DMS 273 (cell line): ENCODE results near the gene LNX2.

Source experiments
- DNase-seq: peaks from one replicate; lab custom pipeline; 2025; ENCODE audit not compliant: unreplicated experiment; lab: John Stamatoyannopoulos, UW

LNX2 gene

DNA sequence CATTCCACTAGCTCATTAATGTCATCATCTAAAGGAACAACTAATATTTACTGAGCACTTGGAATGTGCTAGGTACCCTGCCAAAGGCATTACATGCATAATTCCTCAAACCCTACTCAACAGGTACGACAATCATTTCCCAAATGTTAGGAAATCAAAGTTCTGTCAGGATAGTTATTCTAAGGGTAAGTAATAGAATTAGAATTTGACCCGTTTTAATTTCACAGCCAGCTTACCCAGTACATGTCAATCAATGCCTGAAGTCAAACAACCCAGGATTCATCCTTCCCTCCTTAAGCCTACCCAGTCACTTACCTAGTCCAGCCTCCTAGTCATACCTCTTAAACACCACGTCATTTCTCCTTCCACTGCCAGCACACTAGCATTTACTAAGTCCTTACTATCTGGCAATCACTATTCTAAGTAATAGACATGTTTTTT lies 2.4 kb downstream of the LNX2 start:
- DNase-seq: no peak

GRCh38 chr13:27613628-27614027 lies 6.7 kb downstream of the LNX2 start:
- no peak for DNase-seq

DNA sequence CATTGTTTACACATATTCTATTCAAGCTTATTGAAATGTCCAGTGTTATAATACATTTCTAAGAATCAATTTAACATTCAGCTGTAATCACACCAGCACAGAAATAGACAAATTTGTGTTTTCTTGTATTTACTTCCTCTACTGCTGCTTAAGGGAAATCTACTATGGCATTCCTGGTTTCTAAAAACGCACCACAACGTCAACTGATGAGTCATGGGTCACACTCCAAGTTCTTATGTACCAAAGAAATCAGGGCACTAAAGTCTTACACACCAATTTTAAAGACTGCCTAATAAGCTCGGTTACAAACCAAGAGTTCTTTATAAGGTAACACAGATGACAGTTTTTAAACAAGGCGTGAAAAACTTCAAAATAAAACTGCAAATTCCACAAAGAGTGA lies 13.2 kb downstream of the LNX2 start:
- no peak for DNase-seq

DNA sequence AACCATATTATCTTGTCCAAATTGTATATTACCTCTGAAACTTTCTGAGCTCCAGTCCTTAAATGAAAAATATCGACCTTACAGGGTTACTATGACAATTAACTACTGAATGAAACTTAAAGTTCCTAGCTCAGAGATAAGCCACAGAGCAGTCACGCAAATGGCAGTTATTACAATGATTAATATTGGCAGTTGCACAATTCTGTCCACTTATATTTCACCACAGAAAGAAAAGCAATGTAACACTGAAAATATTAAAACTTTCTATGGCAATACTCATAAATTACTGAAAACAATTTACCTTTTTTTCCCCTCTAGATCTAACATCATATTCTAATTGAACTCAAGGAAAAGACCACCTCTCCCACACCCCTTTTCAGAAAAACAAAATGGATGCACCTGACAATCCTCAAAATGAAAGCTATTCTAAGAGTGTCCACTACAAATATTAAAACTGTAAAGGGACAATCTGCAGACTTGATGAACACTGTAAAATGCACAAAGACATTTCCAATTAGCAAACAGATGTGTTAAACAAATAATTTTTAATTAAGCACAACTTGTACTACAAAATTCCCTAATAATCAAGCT lies 14.6 kb downstream of the LNX2 start:
- DNase-seq: no peak

DNA sequence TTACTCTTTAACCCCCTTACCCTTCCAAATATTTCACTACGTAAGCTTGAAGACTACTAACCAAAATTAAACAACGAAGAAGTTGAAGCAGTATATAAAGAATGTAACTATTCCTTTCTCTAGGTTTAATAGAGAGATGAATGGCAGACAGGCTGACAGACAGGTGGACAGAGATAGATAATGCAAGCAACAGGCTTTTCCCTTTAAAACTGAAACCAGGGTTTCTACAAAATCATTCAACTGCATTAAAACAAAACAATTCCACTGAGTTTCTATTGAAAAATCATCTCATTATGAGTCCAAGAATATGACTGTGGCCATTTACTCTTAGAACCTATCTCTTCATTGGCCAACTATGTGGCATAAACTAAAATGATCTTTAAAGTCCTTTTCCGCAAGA lies 15.2 kb downstream of the LNX2 start:
- DNase-seq: no peak

GRCh38 chr13:27601803-27602202 lies 18.5 kb downstream of the LNX2 start:
- no peak for DNase-seq

- DNase-seq: no peak
Measured at GRCh38 chr13:27601208-27601607, 19.1 kb downstream of the LNX2 start.

DNA sequence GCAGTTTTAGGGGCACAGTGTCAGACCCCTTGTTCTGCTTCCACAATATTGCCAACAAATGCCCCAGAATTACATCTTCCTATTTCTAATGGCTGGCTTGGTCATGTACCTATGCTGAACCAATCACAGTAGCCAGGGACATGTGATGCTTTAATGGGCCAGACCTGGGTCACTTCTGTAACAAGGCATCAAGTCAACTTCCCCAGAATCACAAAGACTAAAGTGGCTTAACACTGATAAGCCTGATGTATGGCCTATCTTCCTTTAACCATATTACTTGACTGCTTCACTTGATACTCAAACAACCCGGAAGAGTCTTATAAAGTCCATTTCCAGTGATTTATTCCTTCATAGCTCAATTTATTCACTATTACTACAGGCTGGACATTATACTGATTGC lies 19.6 kb downstream of the LNX2 start:
- DNase-seq: no peak

DNA sequence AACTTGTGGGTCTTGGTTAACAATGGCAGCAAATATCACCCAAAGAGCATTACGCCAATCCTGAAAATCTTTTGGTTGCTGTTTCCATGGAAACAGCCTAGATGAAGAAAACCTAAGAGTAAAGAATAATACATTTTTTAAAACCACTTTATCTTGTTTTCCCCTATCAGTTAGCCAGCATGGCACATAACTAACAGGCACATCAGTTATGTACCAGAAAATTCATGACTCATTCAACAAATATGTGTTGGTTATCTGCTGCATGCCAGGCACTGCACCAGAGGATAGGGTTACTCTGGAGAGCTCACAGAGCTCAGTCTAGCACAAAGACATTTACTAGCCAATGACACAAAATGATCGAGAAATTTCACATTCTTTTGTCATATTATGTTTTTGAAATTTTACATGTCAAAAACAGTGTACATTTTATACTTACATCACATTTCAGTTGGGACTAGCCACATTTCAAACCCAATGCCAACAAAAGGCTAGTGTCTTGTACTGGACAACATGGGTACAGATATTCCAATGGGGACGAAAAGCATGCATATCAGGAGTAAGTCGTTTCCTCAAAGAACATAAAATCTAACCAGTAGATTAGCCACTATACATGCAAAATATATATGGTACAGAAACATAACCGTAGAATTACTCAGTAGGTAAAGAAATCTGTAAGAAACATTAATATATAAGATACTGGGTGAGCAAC lies 20.3 kb downstream of the LNX2 start:
- peak; percentile 8 for DNase-seq

- no peak for DNase-seq
Measured at GRCh38 chr13:27599096-27599495, 21.2 kb downstream of the LNX2 start.

DNA sequence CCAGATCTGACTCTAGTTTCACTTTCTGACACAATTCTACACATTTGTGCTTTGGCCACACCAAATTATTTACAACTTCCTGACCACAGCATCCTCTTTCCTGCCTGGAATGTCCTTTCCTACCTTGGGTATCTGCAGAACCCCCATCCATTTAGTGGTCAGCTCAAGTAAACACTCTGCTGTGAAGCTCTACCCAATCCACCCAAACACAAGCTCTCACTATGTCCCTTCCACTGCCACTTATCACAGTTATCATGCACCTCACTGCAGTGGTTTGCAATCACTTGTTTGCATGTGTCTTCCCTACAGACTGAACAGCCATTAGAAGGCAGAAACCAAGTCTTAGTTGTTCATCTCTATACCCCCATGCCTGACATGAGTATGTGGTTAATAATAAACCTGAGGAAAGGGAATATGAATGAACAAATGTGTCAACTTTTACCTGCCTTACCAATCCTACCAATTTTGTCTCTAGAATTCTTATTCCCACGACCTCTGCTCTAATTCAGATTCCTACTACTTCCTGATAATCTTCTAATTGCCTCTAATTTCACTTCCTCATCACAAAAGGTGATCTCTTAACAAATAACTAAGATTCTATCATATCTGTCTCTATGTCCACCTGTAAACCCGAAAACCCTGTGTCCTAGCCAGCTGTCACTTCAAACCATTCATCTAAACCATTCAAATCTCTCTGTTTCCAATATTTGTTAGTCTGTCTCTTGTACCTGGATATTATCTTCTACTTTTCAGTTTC lies 25.1 kb downstream of the LNX2 start:
- DNase-seq: no peak

GRCh38 chr13:27593267-27593666 lies 27.1 kb downstream of the LNX2 start:
- no peak for DNase-seq

- DNase-seq: no peak
Measured at GRCh38 chr13:27592865-27593264, 27.5 kb downstream of the LNX2 start.

DNA sequence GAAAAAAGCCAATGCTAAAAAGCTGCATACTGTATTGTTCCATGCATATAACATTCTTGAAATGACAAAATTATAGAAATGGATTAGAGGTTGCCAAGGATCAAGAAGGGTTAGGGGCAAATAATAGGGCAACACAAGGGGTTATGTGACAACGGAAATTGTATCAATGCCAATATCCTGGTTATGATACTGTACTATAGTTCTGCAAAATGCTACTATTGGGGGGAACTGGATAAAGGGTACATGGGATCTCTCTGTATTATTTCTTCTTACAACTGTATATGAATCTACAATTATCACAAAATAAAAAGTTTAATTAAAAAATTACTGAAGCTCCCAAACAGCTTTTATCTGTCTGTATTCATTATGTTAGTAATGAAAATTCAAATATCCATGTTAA lies 31.9 kb downstream of the LNX2 start:
- DNase-seq: no peak

DNA sequence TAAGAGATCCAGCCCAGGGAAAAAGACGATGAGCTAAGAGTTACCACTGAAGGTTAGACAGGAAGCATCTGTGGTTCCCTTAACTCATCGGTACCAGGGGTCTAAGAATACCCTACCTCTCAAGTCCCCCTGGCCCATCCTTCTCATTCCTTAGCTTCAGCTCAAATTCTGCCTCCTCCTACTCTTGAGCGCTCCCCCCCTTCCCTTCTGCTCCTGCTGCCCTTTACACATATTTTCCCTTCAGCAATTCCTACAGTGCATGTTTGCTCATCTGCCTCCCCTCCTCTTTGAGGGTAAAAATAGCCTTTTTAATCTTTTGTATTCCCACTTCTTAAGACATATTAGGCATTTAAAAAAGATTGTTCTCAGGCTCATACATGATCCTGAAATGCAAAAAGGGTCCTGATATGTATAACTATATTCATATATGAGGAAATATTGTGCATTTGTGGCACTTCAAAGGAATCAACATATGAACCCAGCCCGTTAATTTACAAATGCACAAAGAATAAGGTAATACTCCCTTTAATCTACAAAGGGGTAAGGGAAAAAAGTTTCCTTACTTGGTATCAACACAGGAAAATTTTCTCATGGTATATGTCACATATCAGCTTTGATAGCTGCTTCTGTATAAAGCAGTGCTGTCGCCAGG lies 33.1 kb downstream of the LNX2 start:
- no peak for DNase-seq

- no peak for DNase-seq
Measured at GRCh38 chr13:27583645-27584044, 36.7 kb downstream of the LNX2 start.

- DNase-seq: no peak
Measured at GRCh38 chr13:27578121-27579030, 42.0 kb downstream of the LNX2 start.

DNA sequence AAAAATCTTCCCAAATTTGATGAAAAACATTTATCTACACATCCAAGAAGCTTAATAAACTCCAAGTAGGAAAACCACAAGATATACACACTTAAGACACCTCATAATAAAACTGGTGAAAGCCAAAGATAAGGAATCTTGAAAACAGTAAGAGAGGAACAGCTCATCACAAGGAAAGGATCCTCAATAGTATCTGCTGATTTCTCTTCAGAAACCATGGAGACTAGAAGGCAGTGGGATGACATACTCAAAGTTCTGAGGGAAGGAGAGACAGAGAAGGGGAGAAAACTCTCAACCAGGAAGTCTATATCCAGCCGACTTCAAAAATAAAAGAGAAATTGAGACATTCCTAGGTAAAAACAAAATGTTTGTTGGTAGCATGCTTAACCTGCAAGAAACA lies 45.7 kb downstream of the LNX2 start:
- no peak for DNase-seq

GRCh38 chr13:27573265-27573664 lies 47.1 kb downstream of the LNX2 start:
- no peak for DNase-seq

DNA sequence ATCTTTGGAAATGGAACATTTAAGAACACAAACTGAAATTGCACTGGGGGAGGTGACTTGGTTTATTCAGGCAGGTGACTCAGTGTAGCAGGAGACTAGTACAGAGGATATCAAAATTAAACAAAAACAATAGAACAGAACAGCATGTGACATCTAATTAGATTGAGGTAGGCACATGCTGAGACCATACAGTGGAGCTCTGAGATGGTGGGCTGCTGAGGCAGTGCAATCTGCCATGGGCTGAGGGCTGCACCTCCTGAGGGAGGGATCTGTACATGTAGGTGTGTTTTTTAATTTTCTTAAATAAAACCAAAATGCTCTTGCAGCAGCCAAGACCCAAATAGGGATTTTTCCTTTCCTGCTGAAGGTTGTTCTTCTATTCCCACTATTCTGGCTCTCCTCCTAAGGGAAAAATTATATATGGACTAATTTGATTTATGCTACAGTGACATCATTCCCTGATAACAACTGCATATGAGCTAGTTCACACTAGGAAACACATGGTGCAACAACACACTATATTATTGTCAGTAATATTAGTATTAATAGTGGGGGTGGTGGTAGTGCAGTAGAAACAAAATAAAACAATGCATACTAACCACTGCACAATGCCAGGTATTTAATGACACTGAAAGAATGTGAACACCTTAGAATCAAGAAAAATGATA lies 48.0 kb downstream of the LNX2 start:
- DNase-seq: no peak
